ENCODE results near the gene LGALS3BP. TPM values are rescaled to one million over a fixed set of nuclear protein-coding genes. Genes with fewer than 3 reads are reported as not detected.

The LGALS3BP gene
- total RNA-seq, 8 experiments from 2014 or later: 34.8 to 346 (median 58.7) TPM

DNA sequence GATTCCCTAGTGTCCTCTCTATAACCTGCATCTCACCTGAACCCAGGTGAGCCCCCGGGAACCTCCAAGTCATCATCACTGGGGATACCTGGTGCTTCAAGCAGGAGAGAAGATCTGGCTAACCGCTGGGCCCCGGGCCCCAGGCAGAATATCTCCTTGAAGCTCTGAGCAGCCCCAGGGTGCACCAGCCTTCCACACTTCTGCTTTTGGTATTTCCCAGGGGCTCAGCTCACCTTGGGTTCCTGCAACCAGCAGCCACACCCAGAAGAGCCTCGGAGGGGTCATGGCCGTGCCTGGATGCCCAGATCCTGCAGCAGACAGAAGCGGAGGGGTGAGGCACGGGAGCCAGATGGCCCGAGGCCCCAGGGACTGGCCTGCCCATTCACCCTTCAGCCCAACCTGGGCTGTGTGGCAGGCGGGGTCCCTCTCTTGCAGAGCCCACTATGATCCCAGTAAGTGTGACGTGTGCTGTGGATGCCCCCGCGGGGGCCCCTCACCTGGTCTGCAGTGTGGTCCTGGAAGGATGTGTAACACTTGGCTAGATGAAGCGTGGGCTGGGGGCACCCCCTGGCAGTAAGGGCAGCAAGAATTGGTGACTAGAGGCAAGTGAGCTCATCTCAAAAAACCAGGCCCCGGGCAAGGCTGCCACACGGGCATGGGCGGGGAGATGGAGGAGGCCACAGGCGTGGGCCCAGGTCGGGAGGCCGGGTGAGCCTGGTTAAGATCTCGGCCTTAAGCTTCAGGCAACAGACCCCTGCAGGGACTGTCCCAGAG, 2.6 kb downstream of the LGALS3BP start:
- WGBS, 10 experiments: 71 to 100% (median 83%) methylated on average over 1 to 6 of the region's 20 CpGs; no CpG with 5 or more reads in 6 of the 10 experiments
- ATAC-seq (replicated peaks in 6 of 8): no peak
- Histone ChIP-seq H3K4me3 (no peak overlapping the region), H3K27ac (no peak overlapping the region), H3K4me1 (replicated peaks in 1 of 2) (peaks cover 49 to 56% of the 10 kb centered on the region in 2 donors)
- in situ Hi-C loops (cut with MboI; ENCODE audit: low pct_unique_long_range_greater_than_20kb in 2 of 9, low sequenced_read_pairs in 9 of 9, unreplicated experiment in 9 of 9): loop anchor here in 1 of 9 experiments (10.0 kb wide), 1 partner anchor 112 kb away; no protein-coding TSS in a partner anchor

DNA sequence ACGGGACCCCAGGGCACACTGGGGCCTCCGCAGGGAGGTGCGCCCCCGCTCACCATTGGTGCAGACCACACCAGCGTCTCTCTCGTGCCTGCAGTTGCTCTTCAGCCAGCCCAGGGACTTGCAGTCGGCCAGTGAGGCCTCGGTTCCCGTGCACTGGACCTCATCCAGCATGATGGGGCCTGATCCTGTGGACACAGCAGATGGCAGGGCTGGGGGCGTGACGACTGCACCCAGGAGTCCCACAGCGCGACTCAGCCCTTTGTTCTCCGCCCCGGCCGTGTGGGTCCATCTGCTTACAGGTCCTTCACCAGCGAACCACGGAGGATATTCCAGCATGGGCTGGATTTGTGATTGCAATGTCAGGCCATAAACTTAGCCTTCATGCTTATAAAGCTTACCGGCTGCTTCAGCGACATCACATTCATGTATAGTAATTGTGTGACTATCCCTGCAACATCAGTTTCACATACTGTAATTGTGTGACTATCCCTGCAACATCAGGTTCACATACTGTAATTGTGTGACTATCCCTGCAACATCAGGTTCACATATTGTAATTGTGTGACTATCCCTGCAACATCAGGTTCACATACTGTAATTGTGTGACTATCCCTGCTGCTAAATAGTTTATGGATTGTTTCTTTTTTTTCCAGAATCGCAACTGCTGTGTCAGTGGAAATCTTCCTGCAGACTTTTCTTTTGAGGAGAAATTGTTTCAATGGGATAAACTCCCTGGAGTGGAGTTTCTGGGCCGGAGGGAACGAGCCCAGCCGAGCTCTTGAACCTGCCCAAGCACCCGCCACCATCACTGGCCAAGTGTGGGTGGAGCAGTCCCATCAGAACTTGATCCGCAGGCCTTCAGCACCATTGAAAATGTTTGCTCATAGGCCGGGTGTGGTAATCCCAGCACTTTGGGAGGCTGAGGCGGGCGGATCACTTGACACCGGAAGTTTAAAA, 4.8 kb downstream of the LGALS3BP start:
- Histone ChIP-seq H3K4me1 (replicated peaks in 1 of 2) (peaks cover 45 to 46% of the 10 kb centered on the region in 2 donors), H3K27ac (peak overlapping the region; percentile 63 to 81), H3K4me3 (peak overlapping the region in 1 of 5 donors; percentile 12)
- in situ Hi-C loops (cut with MboI; ENCODE audit: low pct_unique_long_range_greater_than_20kb in 2 of 9, low sequenced_read_pairs in 9 of 9, unreplicated experiment in 9 of 9): loop anchor here in 4 of 9 experiments (10.0 to 25.0 kb wide), 2 partner anchors 110 to 113 kb away; no protein-coding TSS in a partner anchor
- WGBS, 10 experiments: 0 to 70% (median 39%) methylated on average over 3 to 13 of the region's 30 CpGs; no CpG with 5 or more reads in 1 of the 10 experiments
- ATAC-seq (replicated peaks in 6 of 8): peak; percentile 30 to 89 (median 76)

DNA sequence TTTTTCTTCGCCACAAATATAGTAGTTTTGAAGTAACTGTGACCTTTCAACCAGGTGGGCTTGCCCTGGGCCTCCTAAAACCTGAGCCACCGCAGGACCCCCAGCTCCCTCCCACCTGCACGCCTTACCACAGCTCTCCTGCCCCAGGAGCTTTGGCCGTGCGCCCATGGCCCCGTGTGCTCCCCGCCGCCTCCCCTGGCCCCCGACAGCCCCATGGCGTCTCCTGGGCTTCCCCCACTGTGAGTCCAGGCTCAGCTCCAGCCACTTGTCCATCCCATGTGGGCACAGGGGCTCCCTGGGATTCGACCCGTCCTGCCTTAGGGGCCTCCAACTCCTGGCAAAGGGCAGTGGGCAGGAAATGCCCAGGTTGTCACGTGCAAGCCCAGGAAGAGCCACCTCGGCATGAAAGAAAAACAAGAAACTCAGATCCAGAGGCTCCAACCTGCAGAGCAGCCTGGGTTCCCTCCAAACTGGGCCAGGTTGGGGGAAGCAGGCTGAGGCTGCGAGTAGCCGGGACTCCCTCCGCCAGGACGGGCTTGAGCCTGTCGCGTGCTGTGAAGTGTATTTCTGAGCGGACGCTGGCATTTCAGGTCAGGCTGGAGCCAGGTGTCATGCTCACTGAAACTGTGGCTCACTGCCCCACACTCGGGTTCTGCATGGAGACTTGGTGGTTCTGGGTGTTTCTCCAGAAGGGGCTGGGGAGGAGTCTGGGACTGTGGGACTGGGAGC, 5.8 kb downstream of the LGALS3BP start:
- 0 to 76% (median 40%) methylated on average over 1 to 3 of the region's 23 CpGs; no CpG with 5 or more reads in 7 of the 10 experiments for whole genome bisulfite sequencing, 10 experiments
- no peak for ATAC-seq (replicated peaks in 6 of 8)
- Histone ChIP-seq H3K4me1 (replicated peaks in 1 of 2) (peaks cover 36% of the 10 kb centered on the region in 2 donors), H3K27ac (peak overlapping the region; percentile 63 to 81), H3K4me3 (no peak overlapping the region)
- in situ Hi-C loops (cut with MboI; ENCODE audit: low pct_unique_long_range_greater_than_20kb in 2 of 9, low sequenced_read_pairs in 9 of 9, unreplicated experiment in 9 of 9): loop anchor here in 4 of 9 experiments (10.0 to 25.0 kb wide), 2 partner anchors 109 to 112 kb away; no protein-coding TSS in a partner anchor

GRCh38 chr17:78973196-78973595, 6.5 kb downstream of the LGALS3BP start:
- WGBS, 10 experiments: 40 to 100% (median 83%) methylated on average over 1 to 3 of the region's 11 CpGs; no CpG with 5 or more reads in 6 of the 10 experiments
- Histone ChIP-seq H3K27ac (no peak overlapping the region), H3K4me3 (no peak overlapping the region), H3K4me1 (replicated peaks in 1 of 2) (peaks cover 28 to 29% of the 10 kb centered on the region in 2 donors)
- in situ Hi-C loops (cut with MboI; ENCODE audit: low pct_unique_long_range_greater_than_20kb in 2 of 9, low sequenced_read_pairs in 9 of 9, unreplicated experiment in 9 of 9): loop anchor here in 4 of 9 experiments (10.0 to 25.0 kb wide), 2 partner anchors 108 to 111 kb away; no protein-coding TSS in a partner anchor
- ATAC-seq (replicated peaks in 6 of 8): no peak

- H3K27ac ChIP-seq: no peak overlapping the region
- peaks cover 22 to 23% of the 10 kb centered on the region in 2 donors for H3K4me1 ChIP-seq (replicated peaks in 1 of 2)
- in situ Hi-C loops (cut with MboI; ENCODE audit: low pct_unique_long_range_greater_than_20kb in 2 of 9, low sequenced_read_pairs in 9 of 9, unreplicated experiment in 9 of 9): loop anchor here in 4 of 9 experiments (10.0 to 25.0 kb wide), 2 partner anchors 108 to 110 kb away; no protein-coding TSS in a partner anchor
- 50 to 100% (median 100%) methylated on average over 1 to 3 of the region's 15 CpGs; no CpG with 5 or more reads in 6 of the 10 experiments for WGBS, 10 experiments
- no peak for ATAC-seq (replicated peaks in 6 of 8)
- no peak overlapping the region for H3K4me3 ChIP-seq
Observed at GRCh38 chr17:78972507-78973105, 7.1 kb downstream of the LGALS3BP start.

- Histone ChIP-seq H3K27ac (no peak overlapping the region), H3K4me1 (replicated peaks in 1 of 2) (peaks cover 16 to 22% of the 10 kb centered on the region in 2 donors), H3K4me3 (no peak overlapping the region)
- in situ Hi-C loops (cut with MboI; ENCODE audit: low pct_unique_long_range_greater_than_20kb in 2 of 9, low sequenced_read_pairs in 9 of 9, unreplicated experiment in 9 of 9): loop anchor here in 4 of 9 experiments (10.0 to 25.0 kb wide), 2 partner anchors 107 to 110 kb away; no protein-coding TSS in a partner anchor
- no peak for ATAC-seq (replicated peaks in 6 of 8)
- 50 to 93% (median 77%) methylated on average over 1 to 4 of the region's 22 CpGs; no CpG with 5 or more reads in 4 of the 10 experiments for WGBS, 10 experiments
Observed at GRCh38 chr17:78971756-78972506, 7.8 kb downstream of the LGALS3BP start.

DNA sequence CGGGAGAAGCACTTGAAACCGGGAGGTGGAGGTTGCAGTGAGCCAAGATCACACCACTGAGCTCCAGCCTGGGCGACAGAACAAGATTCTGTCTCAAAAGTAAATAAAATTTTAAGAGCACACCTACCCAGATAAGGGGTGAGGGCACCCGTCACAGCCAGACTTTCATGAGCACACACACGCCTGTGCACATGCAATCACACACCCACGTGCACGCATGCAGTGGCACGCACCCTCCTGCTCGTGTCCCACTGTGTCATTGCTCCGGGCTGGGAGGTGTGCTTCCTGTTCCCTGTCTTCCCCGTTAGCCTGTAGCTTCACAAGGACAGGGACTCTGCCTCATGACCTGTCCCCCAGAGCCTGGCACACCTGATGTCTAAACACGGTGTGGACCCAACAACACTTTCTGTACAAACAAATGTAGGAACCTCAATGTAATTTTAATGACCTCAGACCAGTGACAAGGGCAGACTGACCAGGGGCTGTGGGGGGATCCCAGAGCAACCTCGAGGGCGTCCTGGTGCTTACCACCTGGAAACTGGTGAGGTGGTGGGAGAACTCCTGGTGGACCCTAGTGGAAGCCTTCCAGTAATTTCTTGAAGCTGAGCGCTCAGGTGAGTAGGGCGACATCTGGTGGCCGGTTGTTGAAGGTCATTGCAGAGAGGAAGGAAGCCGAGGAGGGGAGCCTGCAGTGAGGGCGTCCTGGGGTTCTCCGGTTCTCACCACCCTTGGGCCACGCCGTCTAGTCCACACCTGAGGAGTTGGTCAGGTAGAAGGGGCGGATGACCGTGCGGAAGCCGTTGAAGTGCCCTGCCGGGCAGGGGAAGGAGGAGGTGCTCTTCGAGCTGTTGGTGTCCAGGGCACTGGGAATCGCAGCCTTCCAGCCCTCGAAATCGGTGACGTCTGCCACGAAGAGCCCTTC, 8.6 kb downstream of the LGALS3BP start:
- Histone ChIP-seq H3K4me1 (replicated peaks in 1 of 2) (peaks cover 16 to 19% of the 10 kb centered on the region in 2 donors), H3K4me3 (no peak overlapping the region), H3K27ac (no peak overlapping the region)
- in situ Hi-C loops (cut with MboI; ENCODE audit: low pct_unique_long_range_greater_than_20kb in 2 of 9, low sequenced_read_pairs in 9 of 9, unreplicated experiment in 9 of 9): loop anchor here in 4 of 9 experiments (10.0 to 25.0 kb wide), 2 partner anchors 106 to 109 kb away; no protein-coding TSS in a partner anchor
- peak; percentile 10 to 44 (median 22) for ATAC-seq (replicated peaks in 6 of 8)
- 2 to 100% (median 32%) methylated on average over 1 to 14 of the region's 33 CpGs; no CpG with 5 or more reads in 2 of the 10 experiments for WGBS, 10 experiments

DNA sequence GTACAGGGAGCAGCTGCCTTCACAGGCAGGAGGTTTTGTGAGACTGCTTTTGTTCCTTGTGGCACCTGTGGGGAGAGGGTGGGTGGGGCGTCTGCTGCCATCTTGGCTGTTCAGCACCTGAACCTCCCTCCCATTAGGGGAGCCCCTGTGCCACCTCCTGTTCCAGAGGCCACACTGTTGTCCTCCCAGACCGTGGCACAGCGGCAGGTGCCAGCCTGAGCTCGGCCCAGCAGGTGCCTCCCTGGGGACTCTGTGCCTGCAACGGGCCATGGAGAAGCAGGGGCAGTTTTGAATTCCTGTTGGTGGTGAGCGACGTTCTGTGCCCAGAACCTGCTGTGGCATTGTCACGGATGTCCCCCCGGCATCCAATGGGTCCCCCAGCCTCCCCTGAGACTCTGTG, 9.9 kb downstream of the LGALS3BP start:
- in situ Hi-C loops (cut with MboI; ENCODE audit: low pct_unique_long_range_greater_than_20kb in 2 of 9, low sequenced_read_pairs in 9 of 9, unreplicated experiment in 9 of 9): loop anchor here in 7 of 9 experiments (10.0 to 25.0 kb wide), 2 partner anchors 105 to 108 kb away; no protein-coding TSS in a partner anchor
- H3K4me1 ChIP-seq (replicated peaks in 1 of 2): peaks cover 12 to 14% of the 10 kb centered on the region in 2 donors
- WGBS, 10 experiments: 80 to 100% methylated on average over 1 of the region's 9 CpGs; no CpG with 5 or more reads in 8 of the 10 experiments
- H3K27ac ChIP-seq: no peak overlapping the region
- H3K4me3 ChIP-seq: no peak overlapping the region
- ATAC-seq (replicated peaks in 6 of 8): no peak

DNA sequence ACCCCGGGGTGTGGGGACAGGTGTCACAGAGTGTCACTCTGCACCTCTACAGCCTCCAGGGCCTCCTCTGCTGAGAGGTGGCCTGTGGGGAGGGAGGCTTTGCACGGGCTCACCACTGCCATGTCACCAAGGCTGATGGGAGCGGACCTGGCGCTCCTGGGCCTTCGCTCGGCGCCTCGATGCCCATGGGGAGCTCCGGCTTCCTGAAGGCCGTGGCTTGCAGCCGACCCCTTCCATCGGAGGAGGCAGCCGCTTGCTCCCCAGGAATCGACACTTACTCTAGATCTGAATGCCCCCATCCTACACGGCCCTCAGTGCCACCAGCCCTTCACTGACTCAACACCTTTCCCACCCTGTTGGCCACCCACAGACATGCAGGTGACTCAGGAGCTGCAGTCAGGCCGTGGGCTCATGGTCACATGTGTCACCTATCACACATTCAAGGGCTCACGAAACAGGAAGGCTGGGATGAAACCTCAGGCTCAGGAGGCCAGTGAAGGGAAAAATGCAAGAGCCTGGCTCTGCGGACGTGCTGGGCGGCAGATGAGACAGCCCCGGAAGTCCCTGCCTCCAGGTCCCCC, 11.9 kb downstream of the LGALS3BP start:
- in situ Hi-C loops (cut with MboI; ENCODE audit: low pct_unique_long_range_greater_than_20kb in 2 of 9, low sequenced_read_pairs in 9 of 9, unreplicated experiment in 9 of 9): loop anchor here in 6 of 9 experiments (10.0 to 25.0 kb wide), 2 partner anchors 103 to 106 kb away; no protein-coding TSS in a partner anchor
- no peak overlapping the region for H3K4me3 ChIP-seq
- ATAC-seq (replicated peaks in 6 of 8): no peak
- 60 to 95% (median 82%) methylated on average over 1 to 6 of the region's 21 CpGs; no CpG with 5 or more reads in 4 of the 10 experiments for WGBS, 10 experiments
- no peak overlapping the region for H3K27ac ChIP-seq
- peaks cover 4% of the 10 kb centered on the region in 2 donors for H3K4me1 ChIP-seq (replicated peaks in 1 of 2)

All from motor neuron (in vitro differentiated cells).